HCT116 (cell line): ENCODE measurements around the gene VAPA.

Experiments used
- CEBPB ChIP-seq: IDR thresholded peaks from 2 replicates; pipeline ENCODE4 v1.6.1; 2012; ENCODE audit warnings: low read depth
- CTCF ChIP-seq, 3 experiments: fragments of 200-600 bp in 1 of 3; sonication (generic) in 1 of 3; IDR thresholded peaks in 2 of 3; conservative IDR thresholded peaks in 1 of 3; 2 replicates each; pipeline ENCODE4 v1.5.1; 2012 to 2017; ENCODE audit warnings: low read depth in 2 of 3, low read length in 2 of 3, antibody characterized with exemption in 1 of 3, borderline replicate concordance in 1 of 3, control low read depth in 1 of 3, mild to moderate bottlenecking in 1 of 3, mixed read lengths in 1 of 3, mixed run types in 1 of 3, moderate library complexity in 1 of 3; ENCODE audit not compliant: insufficient read depth in 1 of 3
- EGR1 ChIP-seq: IDR thresholded peaks from 2 replicates; pipeline ENCODE4 v1.6.1; 2012; ENCODE audit warnings: low read depth
- EZH2 ChIP-seq: fragments of 200-600 bp; sonication (generic); IDR thresholded peaks from 2 replicates; pipeline ENCODE4 v1.6.1; 2017; ENCODE audit warnings: antibody characterized with exemption, mixed run types
- EZH2phosphoT487 ChIP-seq: fragments of 200-600 bp; IDR thresholded peaks from 2 replicates; pipeline ENCODE4 v1.6.1; 2018; ENCODE audit warnings: antibody characterized with exemption, borderline replicate concordance
- POLR2A ChIP-seq: IDR thresholded peaks from 2 replicates; pipeline ENCODE4 v1.7.0; 2011; ENCODE audit warnings: borderline replicate concordance; ENCODE audit not compliant: insufficient read depth, insufficient read length; ENCODE audit errors: extremely low read depth
- TCF7L2 ChIP-seq: IDR thresholded peaks from 2 replicates; pipeline ENCODE4 v1.7.0; 2011; ENCODE audit warnings: borderline replicate concordance, inconsistent platforms; ENCODE audit not compliant: insufficient read depth, insufficient read length; ENCODE audit errors: extremely low read depth
- TF ChIP-seq, protein P1 (sequence below): IDR thresholded peaks from 2 replicates; pipeline ENCODE4 v1.6.1; 2012
- TF ChIP-seq, protein P2 (sequence below): IDR thresholded peaks from 2 replicates; pipeline ENCODE4 v1.6.1; 2012; ENCODE audit warnings: low read depth

- TF ChIP-seq CEBPB = no peak
- TF ChIP-seq CTCF (IDR thresholded peaks at IDR 0.05 in 2 of 3, conservative IDR thresholded peaks at IDR 0.05 in 1 of 3; ENCODE audit: borderline replicate concordance in 1 of 3, insufficient read depth in 1 of 3, low read depth in 2 of 3, low read length in 2 of 3) = no peak
- TF ChIP-seq EGR1 = no peak
- TF ChIP-seq POLR2A = no peak
- no peak for TF ChIP-seq EZH2
- TF ChIP-seq, protein P1, sequence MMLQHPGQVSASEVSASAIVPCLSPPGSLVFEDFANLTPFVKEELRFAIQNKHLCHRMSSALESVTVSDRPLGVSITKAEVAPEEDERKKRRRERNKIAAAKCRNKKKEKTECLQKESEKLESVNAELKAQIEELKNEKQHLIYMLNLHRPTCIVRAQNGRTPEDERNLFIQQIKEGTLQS = no peak
- no peak for TF ChIP-seq TCF7L2
- TF ChIP-seq, protein P2, sequence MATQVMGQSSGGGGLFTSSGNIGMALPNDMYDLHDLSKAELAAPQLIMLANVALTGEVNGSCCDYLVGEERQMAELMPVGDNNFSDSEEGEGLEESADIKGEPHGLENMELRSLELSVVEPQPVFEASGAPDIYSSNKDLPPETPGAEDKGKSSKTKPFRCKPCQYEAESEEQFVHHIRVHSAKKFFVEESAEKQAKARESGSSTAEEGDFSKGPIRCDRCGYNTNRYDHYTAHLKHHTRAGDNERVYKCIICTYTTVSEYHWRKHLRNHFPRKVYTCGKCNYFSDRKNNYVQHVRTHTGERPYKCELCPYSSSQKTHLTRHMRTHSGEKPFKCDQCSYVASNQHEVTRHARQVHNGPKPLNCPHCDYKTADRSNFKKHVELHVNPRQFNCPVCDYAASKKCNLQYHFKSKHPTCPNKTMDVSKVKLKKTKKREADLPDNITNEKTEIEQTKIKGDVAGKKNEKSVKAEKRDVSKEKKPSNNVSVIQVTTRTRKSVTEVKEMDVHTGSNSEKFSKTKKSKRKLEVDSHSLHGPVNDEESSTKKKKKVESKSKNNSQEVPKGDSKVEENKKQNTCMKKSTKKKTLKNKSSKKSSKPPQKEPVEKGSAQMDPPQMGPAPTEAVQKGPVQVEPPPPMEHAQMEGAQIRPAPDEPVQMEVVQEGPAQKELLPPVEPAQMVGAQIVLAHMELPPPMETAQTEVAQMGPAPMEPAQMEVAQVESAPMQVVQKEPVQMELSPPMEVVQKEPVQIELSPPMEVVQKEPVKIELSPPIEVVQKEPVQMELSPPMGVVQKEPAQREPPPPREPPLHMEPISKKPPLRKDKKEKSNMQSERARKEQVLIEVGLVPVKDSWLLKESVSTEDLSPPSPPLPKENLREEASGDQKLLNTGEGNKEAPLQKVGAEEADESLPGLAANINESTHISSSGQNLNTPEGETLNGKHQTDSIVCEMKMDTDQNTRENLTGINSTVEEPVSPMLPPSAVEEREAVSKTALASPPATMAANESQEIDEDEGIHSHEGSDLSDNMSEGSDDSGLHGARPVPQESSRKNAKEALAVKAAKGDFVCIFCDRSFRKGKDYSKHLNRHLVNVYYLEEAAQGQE = no peak
- TF ChIP-seq EZH2phosphoT487 = no peak
These were observed 42.5 kb upstream of the VAPA start for GRCh38 chr18:9871244-9871746.
